Esophagus squamous epithelium (tissue), 4 donors: ENCODE measurements around the gene ACCS.

Experiments used
- CTCF ChIP-seq, 6 experiments: fragments of 450-650 bp in 4 of 6; fragments of 200-600 bp in 2 of 6; sonication (generic) in 2 of 6; IDR thresholded peaks; one replicate each; pipeline ENCODE4 v1.5.1; 2016 to 2019; ENCODE audit warnings: antibody characterized with exemption in 6 of 6, mild to moderate bottlenecking in 4 of 6, moderate library complexity in 4 of 6
- POLR2A ChIP-seq, 4 donors: fragments of 450-650 bp; IDR thresholded peaks; one replicate each; pipeline ENCODE4 v1.6.1; 2017; ENCODE audit warnings: antibody characterized with exemption in 4 of 4, mild to moderate bottlenecking in 4 of 4, moderate library complexity in 3 of 4

GRCh38 chr11:44094260-44094868, 28.3 kb downstream of the ACCS start:
- TF ChIP-seq CTCF (IDR thresholded peaks at IDR 0.05) (peak; percentile 52 to 81 (median 70)), POLR2A (IDR thresholded peaks at IDR 0.05) (no peak)
